ENCODE measurements around the gene ZNF654.

DNA sequence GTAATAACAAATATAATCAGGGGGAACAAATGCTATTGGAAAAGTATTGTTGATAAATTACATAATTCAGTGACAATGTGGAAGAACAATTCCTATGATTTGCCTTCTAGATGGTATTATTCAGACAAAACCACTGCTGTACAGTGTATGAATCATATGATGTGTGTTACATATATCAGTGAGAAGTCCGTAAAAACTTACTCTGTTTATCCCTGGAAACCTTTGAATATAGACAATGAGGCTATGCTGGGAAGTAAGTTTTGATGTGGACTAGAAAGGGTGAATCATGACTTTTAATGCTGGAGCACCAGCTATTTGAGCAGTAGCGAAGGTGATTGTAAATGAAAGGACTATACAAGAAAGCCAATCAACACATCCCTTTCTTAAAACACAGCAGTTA lies 108.6 kb downstream of the ZNF654 start:
- TF ChIP-seq, protein P1, sequence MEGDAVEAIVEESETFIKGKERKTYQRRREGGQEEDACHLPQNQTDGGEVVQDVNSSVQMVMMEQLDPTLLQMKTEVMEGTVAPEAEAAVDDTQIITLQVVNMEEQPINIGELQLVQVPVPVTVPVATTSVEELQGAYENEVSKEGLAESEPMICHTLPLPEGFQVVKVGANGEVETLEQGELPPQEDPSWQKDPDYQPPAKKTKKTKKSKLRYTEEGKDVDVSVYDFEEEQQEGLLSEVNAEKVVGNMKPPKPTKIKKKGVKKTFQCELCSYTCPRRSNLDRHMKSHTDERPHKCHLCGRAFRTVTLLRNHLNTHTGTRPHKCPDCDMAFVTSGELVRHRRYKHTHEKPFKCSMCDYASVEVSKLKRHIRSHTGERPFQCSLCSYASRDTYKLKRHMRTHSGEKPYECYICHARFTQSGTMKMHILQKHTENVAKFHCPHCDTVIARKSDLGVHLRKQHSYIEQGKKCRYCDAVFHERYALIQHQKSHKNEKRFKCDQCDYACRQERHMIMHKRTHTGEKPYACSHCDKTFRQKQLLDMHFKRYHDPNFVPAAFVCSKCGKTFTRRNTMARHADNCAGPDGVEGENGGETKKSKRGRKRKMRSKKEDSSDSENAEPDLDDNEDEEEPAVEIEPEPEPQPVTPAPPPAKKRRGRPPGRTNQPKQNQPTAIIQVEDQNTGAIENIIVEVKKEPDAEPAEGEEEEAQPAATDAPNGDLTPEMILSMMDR (CRISPR knock-in tag; IDR thresholded peaks at IDR 0.05) = no peak
- TF ChIP-seq TAF1 (CRISPR knock-in tag; IDR thresholded peaks at IDR 0.05) = no peak
- no peak for TF ChIP-seq ELF4 (CRISPR knock-in tag; IDR thresholded peaks at IDR 0.05; ENCODE audit: borderline replicate concordance)
- no peak for TF ChIP-seq ZNF343 (CRISPR knock-in tag; IDR thresholded peaks at IDR 0.05)
- no peak for TF ChIP-seq ZNF607 (CRISPR knock-in tag; IDR thresholded peaks at IDR 0.05; ENCODE audit: borderline replicate concordance)

Data from HepG2 (cell line).